ENCODE measurements around the gene TGFB1I1.

DNA sequence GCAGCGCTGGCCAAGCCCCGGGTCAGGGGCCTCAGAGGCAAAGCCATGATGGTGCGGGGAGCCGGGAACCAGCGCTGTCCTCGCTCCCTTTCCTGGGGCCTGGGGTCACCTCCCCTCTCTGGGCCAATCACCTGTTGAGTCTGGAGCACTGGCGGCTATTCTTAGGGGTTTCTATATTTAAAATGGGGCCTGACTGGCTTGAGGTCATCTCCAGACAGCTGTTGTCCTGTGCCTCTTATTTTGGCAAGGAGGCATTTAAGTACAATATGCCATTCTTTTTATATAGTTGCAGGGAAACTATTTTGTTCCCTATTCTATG, 43.7 kb upstream of the TGFB1I1 start, which contains the start of gene COX6A2:
- TF ChIP-seq, protein P1, sequence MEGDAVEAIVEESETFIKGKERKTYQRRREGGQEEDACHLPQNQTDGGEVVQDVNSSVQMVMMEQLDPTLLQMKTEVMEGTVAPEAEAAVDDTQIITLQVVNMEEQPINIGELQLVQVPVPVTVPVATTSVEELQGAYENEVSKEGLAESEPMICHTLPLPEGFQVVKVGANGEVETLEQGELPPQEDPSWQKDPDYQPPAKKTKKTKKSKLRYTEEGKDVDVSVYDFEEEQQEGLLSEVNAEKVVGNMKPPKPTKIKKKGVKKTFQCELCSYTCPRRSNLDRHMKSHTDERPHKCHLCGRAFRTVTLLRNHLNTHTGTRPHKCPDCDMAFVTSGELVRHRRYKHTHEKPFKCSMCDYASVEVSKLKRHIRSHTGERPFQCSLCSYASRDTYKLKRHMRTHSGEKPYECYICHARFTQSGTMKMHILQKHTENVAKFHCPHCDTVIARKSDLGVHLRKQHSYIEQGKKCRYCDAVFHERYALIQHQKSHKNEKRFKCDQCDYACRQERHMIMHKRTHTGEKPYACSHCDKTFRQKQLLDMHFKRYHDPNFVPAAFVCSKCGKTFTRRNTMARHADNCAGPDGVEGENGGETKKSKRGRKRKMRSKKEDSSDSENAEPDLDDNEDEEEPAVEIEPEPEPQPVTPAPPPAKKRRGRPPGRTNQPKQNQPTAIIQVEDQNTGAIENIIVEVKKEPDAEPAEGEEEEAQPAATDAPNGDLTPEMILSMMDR (IDR thresholded peaks at IDR 0.05 in 2 of 3, conservative IDR thresholded peaks at IDR 0.05 in 1 of 3; ENCODE audit: borderline replicate concordance in 1 of 3, insufficient read depth in 1 of 3, low read depth in 2 of 3, low read length in 2 of 3), result no peak
- TF ChIP-seq POLR2A (IDR thresholded peaks at IDR 0.05; ENCODE audit: borderline replicate concordance, extremely low read depth, insufficient read depth, insufficient read length), result no peak
- TF ChIP-seq ZNF274 (IDR thresholded peaks at IDR 0.05; ENCODE audit: low read depth, low read length), result no peak
- no peak for TF ChIP-seq SRF (IDR thresholded peaks at IDR 0.05; ENCODE audit: low read depth)

Data from HCT116 (cell line).